ENCODE measurements around the gene CCL27.
A peak's percentile ranks its signal among the peaks of the same experiment; 100 is the strongest.

CCL27 gene

GRCh38 chr9:34627716-34628655 lies 34.5 kb downstream of the CCL27 start:
- Histone ChIP-seq H3K79me1 (ENCODE audit: low read length) (no peaks in the 10 kb centered on the region), H3K4me3 (ENCODE audit: low read depth, low read length) (no peak overlapping the region), H3K9ac (ENCODE audit: low read length) (no peak overlapping the region), H3K23ac (ENCODE audit: low read length) (no peak overlapping the region), H3K79me2 (ENCODE audit: control insufficient read depth, insufficient read depth, low read length, poor library complexity) (no peaks in the 10 kb centered on the region), H3K27me3 (ENCODE audit: insufficient read depth, low read length) (peaks cover 66% of the 10 kb centered on the region), H2AFZ (ENCODE audit: insufficient read depth, low read length, poor library complexity) (no peak overlapping the region), H3K27ac (ENCODE audit: low read depth, low read length) (no peak overlapping the region), H3K4ac (ENCODE audit: low read depth, low read length) (no peak overlapping the region), H3K4me2 (ENCODE audit: low read length) (peak overlapping the region; percentile 59), H3K9me3 (ENCODE audit: insufficient read depth, low read depth, low read length) (peaks cover 13% of the 10 kb centered on the region), H3K18ac (ENCODE audit: low read length) (no peak overlapping the region), H3K14ac (ENCODE audit: low read length) (no peak overlapping the region), H2BK120ac (ENCODE audit: insufficient read depth, low read length, poor library complexity) (no peak overlapping the region), H3K36me3 (ENCODE audit: control insufficient read depth in 1 of 2, insufficient read depth in 2 of 2, low read length in 2 of 2) (no peaks in the 10 kb centered on the region), H4K12ac (ENCODE audit: low read depth, low read length) (no peak overlapping the region), H4K91ac (ENCODE audit: low read depth, low read length) (no peak overlapping the region), H4K8ac (ENCODE audit: low read depth, low read length) (no peak overlapping the region), H2BK12ac (ENCODE audit: low read length) (no peak overlapping the region), H2BK5ac (ENCODE audit: low read depth, low read length, poor library complexity) (no peak overlapping the region), H2AK5ac (ENCODE audit: low read length) (no peak overlapping the region), H3K4me1 (ENCODE audit: control insufficient read depth in 1 of 2, insufficient read depth in 2 of 2, low read length in 2 of 2) (peaks cover 0 to 3% of the 10 kb centered on the region in 2 experiments)
- no CpG with 5 or more reads among the region's 20 CpGs for WGBS (ENCODE audit: extremely low coverage, insufficient coverage, insufficient read length)
- no peak for DNase-seq

- Histone ChIP-seq H3K4me2 (ENCODE audit: low read length) (no peak overlapping the region), H3K18ac (ENCODE audit: low read length) (no peak overlapping the region), H3K14ac (ENCODE audit: low read length) (no peak overlapping the region), H3K4me1 (ENCODE audit: control insufficient read depth in 1 of 2, insufficient read depth in 2 of 2, low read length in 2 of 2) (peaks cover 4 to 5% of the 10 kb centered on the region in 2 experiments), H3K36me3 (ENCODE audit: control insufficient read depth in 1 of 2, insufficient read depth in 2 of 2, low read length in 2 of 2) (no peaks in the 10 kb centered on the region), H4K12ac (ENCODE audit: low read depth, low read length) (no peak overlapping the region), H3K4ac (ENCODE audit: low read depth, low read length) (no peak overlapping the region), H4K8ac (ENCODE audit: low read depth, low read length) (no peak overlapping the region), H3K9me3 (ENCODE audit: insufficient read depth, low read depth, low read length) (peaks cover 16% of the 10 kb centered on the region), H3K79me1 (ENCODE audit: low read length) (peaks cover 1% of the 10 kb centered on the region), H3K27ac (ENCODE audit: low read depth, low read length) (no peak overlapping the region), H3K4me3 (ENCODE audit: low read depth, low read length) (no peak overlapping the region), H2BK5ac (ENCODE audit: low read depth, low read length, poor library complexity) (no peak overlapping the region), H2BK12ac (ENCODE audit: low read length) (no peak overlapping the region), H3K79me2 (ENCODE audit: control insufficient read depth, insufficient read depth, low read length, poor library complexity) (peaks cover 1% of the 10 kb centered on the region), H3K23ac (ENCODE audit: low read length) (no peak overlapping the region), H3K27me3 (ENCODE audit: insufficient read depth, low read length) (peaks cover 56% of the 10 kb centered on the region), H2AK5ac (ENCODE audit: low read length) (no peak overlapping the region), H2AFZ (ENCODE audit: insufficient read depth, low read length, poor library complexity) (no peak overlapping the region), H3K9ac (ENCODE audit: low read length) (no peak overlapping the region), H4K91ac (ENCODE audit: low read depth, low read length) (no peak overlapping the region), H2BK120ac (ENCODE audit: insufficient read depth, low read length, poor library complexity) (no peak overlapping the region)
- DNase-seq, result no peak
- no CpG with 5 or more reads among the region's 3 CpGs for WGBS (ENCODE audit: extremely low coverage, insufficient coverage, insufficient read length)
These were observed 37.3 kb downstream of the CCL27 start for GRCh38 chr9:34625186-34625486.

GRCh38 chr9:34624475-34625185 lies 37.8 kb downstream of the CCL27 start:
- Histone ChIP-seq H3K4me3 (ENCODE audit: low read depth, low read length) (no peak overlapping the region), H3K79me1 (ENCODE audit: low read length) (peaks cover 3% of the 10 kb centered on the region), H4K91ac (ENCODE audit: low read depth, low read length) (no peak overlapping the region), H3K79me2 (ENCODE audit: control insufficient read depth, insufficient read depth, low read length, poor library complexity) (peaks cover 2% of the 10 kb centered on the region), H2AFZ (ENCODE audit: insufficient read depth, low read length, poor library complexity) (no peak overlapping the region), H3K27ac (ENCODE audit: low read depth, low read length) (no peak overlapping the region), H3K9ac (ENCODE audit: low read length) (no peak overlapping the region), H2BK12ac (ENCODE audit: low read length) (no peak overlapping the region), H3K9me3 (ENCODE audit: insufficient read depth, low read depth, low read length) (peaks cover 16% of the 10 kb centered on the region), H2AK5ac (ENCODE audit: low read length) (no peak overlapping the region), H2BK5ac (ENCODE audit: low read depth, low read length, poor library complexity) (no peak overlapping the region), H3K4me1 (ENCODE audit: control insufficient read depth in 1 of 2, insufficient read depth in 2 of 2, low read length in 2 of 2) (peaks cover 7 to 10% of the 10 kb centered on the region in 2 experiments), H4K12ac (ENCODE audit: low read depth, low read length) (no peak overlapping the region), H4K8ac (ENCODE audit: low read depth, low read length) (no peak overlapping the region), H3K4ac (ENCODE audit: low read depth, low read length) (no peak overlapping the region), H3K23ac (ENCODE audit: low read length) (no peak overlapping the region), H3K4me2 (ENCODE audit: low read length) (no peak overlapping the region), H3K36me3 (ENCODE audit: control insufficient read depth in 1 of 2, insufficient read depth in 2 of 2, low read length in 2 of 2) (no peaks in the 10 kb centered on the region), H3K18ac (ENCODE audit: low read length) (no peak overlapping the region), H2BK120ac (ENCODE audit: insufficient read depth, low read length, poor library complexity) (no peak overlapping the region), H3K14ac (ENCODE audit: low read length) (no peak overlapping the region), H3K27me3 (ENCODE audit: insufficient read depth, low read length) (peaks cover 52% of the 10 kb centered on the region)
- no CpG with 5 or more reads among the region's 39 CpGs for WGBS (ENCODE audit: extremely low coverage, insufficient coverage, insufficient read length)
- DNase-seq, result no peak

- no peak overlapping the region for H4K12ac ChIP-seq (ENCODE audit: low read depth, low read length)
- no peak overlapping the region for H3K18ac ChIP-seq (ENCODE audit: low read length)
- peaks cover 2% of the 10 kb centered on the region for H3K79me2 ChIP-seq (ENCODE audit: control insufficient read depth, insufficient read depth, low read length, poor library complexity)
- H2BK120ac ChIP-seq (ENCODE audit: insufficient read depth, low read length, poor library complexity), result no peak overlapping the region
- H2BK5ac ChIP-seq (ENCODE audit: low read depth, low read length, poor library complexity), result no peak overlapping the region
- no peak overlapping the region for H3K4ac ChIP-seq (ENCODE audit: low read depth, low read length)
- H4K91ac ChIP-seq (ENCODE audit: low read depth, low read length), result no peak overlapping the region
- peaks cover 15% of the 10 kb centered on the region for H3K9me3 ChIP-seq (ENCODE audit: insufficient read depth, low read depth, low read length)
- WGBS (ENCODE audit: extremely low coverage, insufficient coverage, insufficient read length), result no CpG with 5 or more reads among the region's 63 CpGs
- no peak overlapping the region for H3K23ac ChIP-seq (ENCODE audit: low read length)
- no peak overlapping the region for H3K27ac ChIP-seq (ENCODE audit: low read depth, low read length)
- peaks cover 7 to 9% of the 10 kb centered on the region in 2 experiments for H3K4me1 ChIP-seq (ENCODE audit: control insufficient read depth in 1 of 2, insufficient read depth in 2 of 2, low read length in 2 of 2)
- no peak overlapping the region for H2AFZ ChIP-seq (ENCODE audit: insufficient read depth, low read length, poor library complexity)
- peaks cover 43% of the 10 kb centered on the region for H3K27me3 ChIP-seq (ENCODE audit: insufficient read depth, low read length)
- H3K79me1 ChIP-seq (ENCODE audit: low read length), result peaks cover 3% of the 10 kb centered on the region
- DNase-seq, result no peak
- no peak overlapping the region for H2AK5ac ChIP-seq (ENCODE audit: low read length)
- no peak overlapping the region for H3K4me3 ChIP-seq (ENCODE audit: low read depth, low read length)
- H2BK12ac ChIP-seq (ENCODE audit: low read length), result no peak overlapping the region
- H3K36me3 ChIP-seq (ENCODE audit: control insufficient read depth in 1 of 2, insufficient read depth in 2 of 2, low read length in 2 of 2), result no peaks in the 10 kb centered on the region
- H4K8ac ChIP-seq (ENCODE audit: low read depth, low read length), result no peak overlapping the region
- no peak overlapping the region for H3K14ac ChIP-seq (ENCODE audit: low read length)
- no peak overlapping the region for H3K4me2 ChIP-seq (ENCODE audit: low read length)
- no peak overlapping the region for H3K9ac ChIP-seq (ENCODE audit: low read length)
These were observed 38.9 kb downstream of the CCL27 start for GRCh38 chr9:34623374-34624235.

All from trophoblast cell (in vitro differentiated cells and primary cell).